ENCODE measurements around the gene PSMD13.

GRCh38 chr11:289712-290620, 53.2 kb downstream of the PSMD13 start:
- no peak for TF ChIP-seq CTCF (conservative IDR thresholded peaks at IDR 0.05)
- TF ChIP-seq ZFX (IDR thresholded peaks at IDR 0.05) = no peak

Data from C4-2B (cell line).